ENCODE measurements around the gene SLC32A1.

- TF ChIP-seq CTCF (IDR thresholded peaks at IDR 0.05; ENCODE audit: insufficient read depth, low read depth, low read length) (no peak), EZH2 (IDR thresholded peaks at IDR 0.05; ENCODE audit: insufficient read depth, low read length) (no peak)
Measured at GRCh38 chr20:38685271-38685670, 39.0 kb upstream of the SLC32A1 start.

All from astrocyte (in vitro differentiated cells and primary cell).